ENCODE data around the gene CEP68. TPM values are rescaled to one million over a fixed set of nuclear protein-coding genes. Genes with fewer than 3 reads are reported as not detected.

The CEP68 gene
- polyA plus RNA-seq, 2 of the 4 experiments (the other 2 are of a cell fraction): 6.8 to 9.2 TPM

GRCh38 chr2:65016789-65017188, 39.4 kb upstream of the CEP68 start (continued):
- TF ChIP-seq HMGXB4 (CRISPR knock-in tag; IDR thresholded peaks at IDR 0.05; ENCODE audit: borderline replicate concordance) (no peak), NR3C1 (IDR thresholded peaks at IDR 0.05) (no peak)

GRCh38 chr2:65017335-65017734, 38.9 kb upstream of the CEP68 start:
- no peak overlapping the region for H3K4me3 ChIP-seq
- no peak for FAIRE-seq
- 93% methylated on average over 4 of the region's 4 CpGs for WGBS (ENCODE audit: missing lambda C conversion rate)
- no peak for DNase-seq (ENCODE audit: low read depth in 1 of 2, low spot score in 1 of 2)
- H3K4me2 ChIP-seq: no peak overlapping the region
- no peaks in the 10 kb centered on the region for H3K9me3 ChIP-seq
- CTCF ChIA-PET: interaction anchor here (0.6 to 2.2 kb wide), 5 partner anchors 9 to 99 kb away, joined by 3 to 8 read pairs (median 4); no protein-coding TSS in a partner anchor
- H3K4me1 ChIP-seq: no peaks in the 10 kb centered on the region
- TF ChIP-seq TP53 (CRISPR knock-in tag; IDR thresholded peaks at IDR 0.05): no peak
- no peak for TF ChIP-seq MAZ (IDR thresholded peaks at IDR 0.05; ENCODE audit: borderline replicate concordance, low read depth, low read length)
- TF ChIP-seq CEBPB (IDR thresholded peaks at IDR 0.05): no peak
- no peak for TF ChIP-seq HEYL (CRISPR knock-in tag; IDR thresholded peaks at IDR 0.05)
- no peak for TF ChIP-seq GATA3 (IDR thresholded peaks at IDR 0.05; ENCODE audit: borderline replicate concordance)
- no peak for TF ChIP-seq MYC (IDR thresholded peaks at IDR 0.05; ENCODE audit: borderline replicate concordance, low read length)
- TF ChIP-seq HMGXB4 (CRISPR knock-in tag; IDR thresholded peaks at IDR 0.05; ENCODE audit: borderline replicate concordance): no peak
- no peak for TF ChIP-seq CBX8 (IDR thresholded peaks at IDR 0.05)
- TF ChIP-seq ZNF302 (CRISPR knock-in tag; IDR thresholded peaks at IDR 0.05): no peak
- ATAC-seq: peak in 1 of 2 experiments; percentile 47; a peak in 2 of 6 replicates
- POLR2A ChIA-PET: interaction anchor here (0.7 kb wide), 1 partner anchor 414 kb away, joined by 3 read pairs; no protein-coding TSS in a partner anchor
- H3K27ac ChIP-seq: no peak overlapping the region

GRCh38 chr2:65018141-65018582, 38.1 kb upstream of the CEP68 start:
- DNase-seq (ENCODE audit: low read depth in 1 of 2, low spot score in 1 of 2) (no peak), FAIRE-seq (no peak), ATAC-seq (no peak)
- no peaks in the 10 kb centered on the region for H3K9me3 ChIP-seq
- CTCF ChIA-PET: interaction anchor here (0.7 to 1.7 kb wide), 7 partner anchors 10 to 101 kb away, joined by 3 to 8 read pairs (median 3); no protein-coding TSS in a partner anchor
- H3K4me3 ChIP-seq: no peak overlapping the region
- H3K27ac ChIP-seq: no peak overlapping the region
- H3K4me1 ChIP-seq: no peaks in the 10 kb centered on the region
- no peak overlapping the region for H3K4me2 ChIP-seq
- POLR2A ChIA-PET: no interaction called here
- 93% methylated on average over 15 of the region's 15 CpGs for WGBS (ENCODE audit: missing lambda C conversion rate)
- no peak for TF ChIP-seq USF2 (IDR thresholded peaks at IDR 0.05)
- no peak for TF ChIP-seq ZSCAN20 (CRISPR knock-in tag; IDR thresholded peaks at IDR 0.05)
- TF ChIP-seq ZC3H11A (IDR thresholded peaks at IDR 0.05): no peak
- TF ChIP-seq CEBPB (IDR thresholded peaks at IDR 0.05): peak; percentile 49 to 76; a peak in 3 of 4 replicates

- WGBS (ENCODE audit: missing lambda C conversion rate): 38% methylated on average over 1 of the region's 1 CpG
- CTCF ChIA-PET: interaction anchor here (0.7 to 1.7 kb wide), 4 partner anchors 19 to 102 kb away, joined by 3 to 8 read pairs (median 6); no protein-coding TSS in a partner anchor
Measured at GRCh38 chr2:65019010-65019409, 37.2 kb upstream of the CEP68 start.

More at GRCh38 chr2:65019010-65019409, 37.2 kb upstream of the CEP68 start:
- POLR2A ChIA-PET: no interaction called here
- FAIRE-seq (no peak), DNase-seq (ENCODE audit: low read depth in 1 of 2, low spot score in 1 of 2) (no peak), ATAC-seq (no peak)
- H3K4me3 ChIP-seq: no peak overlapping the region
- no peaks in the 10 kb centered on the region; the same call in 2 of the 3 replicates for H3K4me1 ChIP-seq
- TF ChIP-seq RAD21 (conservative IDR thresholded peaks at IDR 0.05 in 1 of 2, IDR thresholded peaks at IDR 0.05 in 1 of 2): no peak
- H3K27ac ChIP-seq: no peak overlapping the region
- H3K4me2 ChIP-seq: no peak overlapping the region
- H3K9me3 ChIP-seq: no peaks in the 10 kb centered on the region

Measured in A549 (cell line).